GM04504 (cell line): ENCODE data around the gene CPNE6.
A peak's percentile ranks its signal among the peaks of the same experiment; 100 is the strongest.

Experiments used
- DNase-seq: peaks from one replicate; pipeline ENCODE4 v3.0.0-alpha.2; 2012; ENCODE audit warnings: low read depth

Gene CPNE6

GRCh38 chr14:24054646-24055045 is 16.7 kb upstream of the CPNE6 start:
- DNase-seq, result no peak

- no peak for DNase-seq
These were observed 15.2 kb upstream of the CPNE6 start for GRCh38 chr14:24055971-24056799.

GRCh38 chr14:24056800-24057184 is 14.6 kb upstream of the CPNE6 start:
- no peak for DNase-seq

GRCh38 chr14:24057271-24057670 is 14.1 kb upstream of the CPNE6 start:
- DNase-seq, result no peak

GRCh38 chr14:24057867-24058259 is 13.5 kb upstream of the CPNE6 start:
- DNase-seq, result no peak

- DNase-seq, result peak; percentile 57
These were observed 13.0 kb upstream of the CPNE6 start for GRCh38 chr14:24058260-24058950.

- DNase-seq, result no peak
These were observed 12.3 kb upstream of the CPNE6 start for GRCh38 chr14:24058951-24059475.

- no peak for DNase-seq
These were observed 11.4 kb upstream of the CPNE6 start for GRCh38 chr14:24059841-24060388.

- no peak for DNase-seq
These were observed 10.9 kb upstream of the CPNE6 start for GRCh38 chr14:24060443-24060842.

- no peak for DNase-seq
These were observed 10.1 kb upstream of the CPNE6 start for GRCh38 chr14:24060984-24061913.

- DNase-seq, result no peak
These were observed 9.0 kb upstream of the CPNE6 start for GRCh38 chr14:24062216-24062980.

- no peak for DNase-seq
These were observed 8.0 kb upstream of the CPNE6 start for GRCh38 chr14:24063263-24063836.

- no peak for DNase-seq
These were observed 7.1 kb upstream of the CPNE6 start for GRCh38 chr14:24064091-24064795.

- DNase-seq, result no peak
These were observed 6.5 kb upstream of the CPNE6 start for GRCh38 chr14:24064856-24065255.

- DNase-seq, result no peak
These were observed 6.0 kb upstream of the CPNE6 start for GRCh38 chr14:24065408-24065807.

GRCh38 chr14:24066496-24067132 is 4.7 kb upstream of the CPNE6 start:
- no peak for DNase-seq

GRCh38 chr14:24067133-24068082 is 4.0 kb upstream of the CPNE6 start:
- DNase-seq, result no peak

GRCh38 chr14:24068711-24069410 is 2.5 kb upstream of the CPNE6 start:
- DNase-seq, result no peak
